ENCODE results near the gene PROCA1. TPM values are rescaled to one million over a fixed set of nuclear protein-coding genes. Genes with fewer than 3 reads are reported as not detected.

The PROCA1 gene
- total RNA-seq, 2 donors from 2014 or later, result 0.94 to 1.4 TPM

DNA sequence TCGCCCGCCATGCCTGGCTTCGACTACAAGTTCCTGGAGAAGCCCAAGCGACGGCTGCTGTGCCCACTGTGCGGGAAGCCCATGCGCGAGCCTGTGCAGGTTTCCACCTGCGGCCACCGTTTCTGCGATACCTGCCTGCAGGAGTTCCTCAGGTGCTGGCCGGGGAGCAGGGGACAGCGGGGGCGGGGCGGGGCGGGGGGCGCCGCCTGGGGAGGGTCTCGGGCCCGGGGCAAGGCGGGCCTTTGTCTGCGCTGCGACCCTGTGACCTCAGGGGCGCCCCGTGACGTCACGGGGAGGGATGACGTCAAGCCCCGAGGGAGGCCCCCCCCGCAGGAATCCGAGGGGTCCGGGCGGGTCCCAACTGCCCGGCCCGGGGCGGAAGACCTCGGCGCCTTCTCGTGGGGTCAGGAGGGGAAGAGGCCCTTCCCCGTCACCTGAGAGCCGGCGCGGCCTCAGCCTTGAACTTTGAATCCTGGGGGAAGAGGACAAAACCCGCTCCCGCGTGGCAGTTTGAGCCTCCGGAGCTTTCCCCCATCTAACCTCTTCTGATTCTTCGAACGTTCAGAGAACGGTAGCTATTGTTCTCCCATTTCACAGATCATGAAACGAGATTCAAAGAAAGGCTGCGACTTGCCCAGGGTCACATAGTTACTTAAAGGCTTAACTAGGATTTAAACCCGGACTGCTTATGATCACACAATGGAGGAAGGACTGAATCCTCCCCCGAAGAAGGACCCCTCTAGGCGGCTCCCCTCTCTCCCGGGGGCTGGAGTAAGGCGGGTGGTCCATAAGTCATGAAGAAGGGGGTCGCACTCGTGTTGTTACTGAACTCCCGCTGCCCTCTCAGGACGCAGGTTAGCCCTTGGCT is 32.6 kb upstream of the PROCA1 start:
- peaks cover 11% of the 10 kb centered on the region for H3K36me3 ChIP-seq
- H3K4me1 ChIP-seq, result peaks cover 0 to 45% of the 10 kb centered on the region in 2 donors
- H3K4me3 ChIP-seq, result peak overlapping the region; percentile 77 to 83
- TF ChIP-seq, protein P1, sequence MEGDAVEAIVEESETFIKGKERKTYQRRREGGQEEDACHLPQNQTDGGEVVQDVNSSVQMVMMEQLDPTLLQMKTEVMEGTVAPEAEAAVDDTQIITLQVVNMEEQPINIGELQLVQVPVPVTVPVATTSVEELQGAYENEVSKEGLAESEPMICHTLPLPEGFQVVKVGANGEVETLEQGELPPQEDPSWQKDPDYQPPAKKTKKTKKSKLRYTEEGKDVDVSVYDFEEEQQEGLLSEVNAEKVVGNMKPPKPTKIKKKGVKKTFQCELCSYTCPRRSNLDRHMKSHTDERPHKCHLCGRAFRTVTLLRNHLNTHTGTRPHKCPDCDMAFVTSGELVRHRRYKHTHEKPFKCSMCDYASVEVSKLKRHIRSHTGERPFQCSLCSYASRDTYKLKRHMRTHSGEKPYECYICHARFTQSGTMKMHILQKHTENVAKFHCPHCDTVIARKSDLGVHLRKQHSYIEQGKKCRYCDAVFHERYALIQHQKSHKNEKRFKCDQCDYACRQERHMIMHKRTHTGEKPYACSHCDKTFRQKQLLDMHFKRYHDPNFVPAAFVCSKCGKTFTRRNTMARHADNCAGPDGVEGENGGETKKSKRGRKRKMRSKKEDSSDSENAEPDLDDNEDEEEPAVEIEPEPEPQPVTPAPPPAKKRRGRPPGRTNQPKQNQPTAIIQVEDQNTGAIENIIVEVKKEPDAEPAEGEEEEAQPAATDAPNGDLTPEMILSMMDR (IDR thresholded peaks at IDR 0.05), result no peak
- no peaks in the 10 kb centered on the region for H3K27me3 ChIP-seq
- no peaks in the 10 kb centered on the region for H3K9me3 ChIP-seq
- DNase-seq (ENCODE audit: low spot score), result no peak
- peak overlapping the region; percentile 88 to 92 for H3K27ac ChIP-seq

DNA sequence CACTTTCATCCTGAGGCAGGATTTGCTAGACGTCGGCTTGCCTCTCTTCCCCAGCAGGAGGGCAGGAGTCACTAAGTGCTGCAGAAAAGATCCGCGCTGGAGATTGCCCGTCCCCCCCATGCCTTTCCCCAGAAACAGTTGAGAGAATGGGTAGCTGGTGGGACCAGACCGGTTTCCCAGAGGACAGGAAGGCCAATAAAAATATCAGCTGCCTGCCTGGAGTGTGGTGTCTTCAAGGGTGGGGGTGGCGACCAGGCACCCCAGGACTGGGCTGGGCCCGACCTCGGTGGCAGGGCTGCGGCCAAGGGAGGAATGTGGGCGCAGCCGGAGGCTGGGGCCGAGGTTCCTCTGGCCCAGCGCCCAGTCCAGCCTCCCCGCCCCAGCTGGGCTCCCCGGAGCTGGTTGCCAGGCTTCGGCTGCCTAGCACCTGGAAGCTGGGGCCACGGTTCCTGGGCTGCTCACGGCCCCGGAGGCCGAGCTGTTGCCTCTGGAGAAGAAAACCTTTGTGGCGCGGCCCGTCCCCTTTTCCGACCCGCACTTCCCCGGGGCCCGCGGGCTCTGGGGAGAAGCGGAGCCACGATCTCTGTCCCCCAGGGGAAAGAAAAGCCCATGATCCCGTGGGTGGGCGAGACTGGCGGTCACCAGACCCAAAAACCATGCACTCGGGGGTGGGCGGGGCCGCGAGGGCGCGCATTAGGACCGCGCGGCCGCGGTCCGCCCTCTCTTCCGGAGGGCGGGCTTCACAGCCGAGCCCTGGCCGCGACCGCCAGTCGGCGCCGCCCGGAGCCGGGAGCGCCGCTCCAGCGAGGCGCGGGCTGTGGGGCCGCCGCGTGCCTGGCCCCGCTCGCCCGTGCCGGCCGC is 31.8 kb upstream of the PROCA1 start, which contains the start of gene TRAF4:
Gene TRAF4, plus strand, starts transcription at position 769 of the 861 bp plus-strand sequence. CDS start 102 bp downstream, outside the sequence.
- peaks cover 0 to 44% of the 10 kb centered on the region in 2 donors for H3K4me1 ChIP-seq
- H3K27me3 ChIP-seq, result no peaks in the 10 kb centered on the region
- TF ChIP-seq, protein P1 (IDR thresholded peaks at IDR 0.05), result no peak

DNA sequence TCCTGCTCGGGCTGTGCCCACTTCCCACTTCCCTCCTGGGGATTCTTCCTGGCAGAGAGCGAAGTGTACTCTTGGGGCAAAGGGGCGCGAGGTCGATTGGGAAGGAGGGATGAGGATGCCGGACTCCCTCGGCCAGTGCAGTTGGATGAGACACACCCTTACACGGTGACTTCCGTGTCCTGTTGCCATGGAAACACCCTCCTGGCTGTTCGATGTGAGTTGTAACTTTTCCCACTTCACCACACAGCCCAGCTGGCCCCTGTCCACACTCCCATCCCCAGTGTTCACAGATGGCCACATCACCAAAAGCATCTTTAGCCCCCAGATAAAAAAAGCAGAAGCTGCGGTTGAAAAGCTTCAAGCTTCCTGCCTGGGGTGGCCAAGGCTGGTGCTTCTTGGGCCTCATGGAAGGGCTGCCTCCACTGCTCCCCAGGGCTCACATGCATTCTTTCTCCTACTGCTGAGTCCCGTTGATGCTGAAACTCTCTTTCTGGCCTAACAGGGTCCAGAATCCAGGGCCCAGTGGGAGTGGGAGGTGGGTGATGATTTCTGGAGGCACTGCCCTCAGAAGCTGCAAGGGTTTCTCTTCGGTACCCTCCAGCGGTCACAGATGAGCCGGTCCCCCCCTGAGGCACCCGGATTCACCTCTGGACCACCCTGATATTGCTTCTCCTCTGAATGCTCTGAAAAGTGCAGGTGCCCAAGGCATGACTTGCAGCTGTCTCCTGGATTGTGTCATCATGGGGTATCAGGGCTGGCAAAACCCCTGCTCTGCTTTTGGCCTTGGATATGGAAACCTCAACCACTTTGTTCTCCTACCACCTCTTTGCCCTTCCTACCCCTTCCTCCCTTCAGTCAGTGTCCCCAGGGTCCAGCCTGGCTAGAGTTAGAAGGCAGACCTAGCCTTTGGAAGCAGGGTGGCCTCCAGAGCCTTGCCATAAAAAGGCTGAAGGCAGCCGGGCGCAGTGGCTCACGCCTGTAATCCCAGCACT is 30.0 kb upstream of the PROCA1 start:
- no peak overlapping the region for H3K27ac ChIP-seq
- no peaks in the 10 kb centered on the region for H3K36me3 ChIP-seq
- TF ChIP-seq, protein P1 (IDR thresholded peaks at IDR 0.05), result no peak
- no peak for DNase-seq (ENCODE audit: low spot score)
- no peak overlapping the region for H3K4me3 ChIP-seq
- peaks cover 0 to 37% of the 10 kb centered on the region in 2 donors for H3K4me1 ChIP-seq
- no peaks in the 10 kb centered on the region for H3K9me3 ChIP-seq
- no peaks in the 10 kb centered on the region for H3K27me3 ChIP-seq

More for the DNA sequence above, 31.8 kb upstream of the PROCA1 start, which contains the start of gene TRAF4:
- no peak for DNase-seq (ENCODE audit: low spot score)
- no peaks in the 10 kb centered on the region for H3K9me3 ChIP-seq
- peaks cover 7% of the 10 kb centered on the region for H3K36me3 ChIP-seq
- H3K4me3 ChIP-seq, result peak within 1 kb of the TSS; percentile 77 to 83
- H3K27ac ChIP-seq, result peak within 1 kb of the TSS; percentile 88 to 92

DNA sequence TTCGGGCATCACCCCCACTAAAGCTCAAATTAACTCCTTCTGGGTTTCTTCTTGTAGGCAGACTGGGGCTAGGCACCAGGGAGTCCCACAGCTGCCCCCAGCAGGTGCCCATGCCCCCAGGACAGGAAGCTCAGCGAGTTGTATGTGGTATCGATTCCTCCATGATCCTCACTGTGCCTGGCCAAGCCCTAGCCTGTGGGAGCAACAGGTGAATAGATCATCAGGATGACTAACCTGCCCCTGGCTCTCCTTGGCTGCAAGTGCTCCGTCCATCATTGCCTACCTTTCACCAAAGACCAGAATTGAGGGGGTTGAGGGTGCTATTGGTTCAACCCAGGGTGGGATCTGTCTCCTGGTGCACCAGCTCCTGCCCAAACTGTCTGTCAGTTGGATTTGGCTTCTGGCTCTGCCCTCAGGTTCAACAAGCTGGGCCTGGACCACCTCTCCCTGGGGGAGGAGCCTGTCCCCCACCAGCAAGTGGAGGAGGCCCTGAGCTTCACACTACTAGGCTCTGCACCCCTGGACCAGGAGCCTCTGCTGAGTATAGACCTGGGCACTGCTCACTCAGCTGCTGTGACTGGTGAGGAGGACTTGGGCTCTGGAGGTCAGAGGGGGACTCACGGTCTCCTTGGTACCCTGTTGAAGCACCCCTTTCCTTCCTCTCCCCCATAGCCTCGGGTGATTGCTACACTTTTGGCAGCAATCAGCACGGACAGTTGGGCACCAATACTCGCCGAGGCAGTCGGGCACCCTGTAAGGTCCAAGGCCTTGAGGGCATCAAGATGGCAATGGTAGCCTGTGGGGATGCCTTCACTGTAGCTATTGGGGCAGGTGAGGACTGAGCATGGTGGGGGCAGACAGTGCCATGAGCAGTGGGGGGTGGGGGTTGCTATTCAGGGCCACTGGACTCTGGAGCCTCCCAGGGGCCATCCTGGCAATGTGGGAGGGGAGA is 29.0 kb upstream of the PROCA1 start:
- Histone ChIP-seq H3K4me1 (peaks cover 0 to 27% of the 10 kb centered on the region in 2 donors), H3K27me3 (no peaks in the 10 kb centered on the region), H3K27ac (no peak overlapping the region), H3K4me3 (no peak overlapping the region), H3K36me3 (no peaks in the 10 kb centered on the region), H3K9me3 (no peaks in the 10 kb centered on the region)
- no peak for DNase-seq (ENCODE audit: low spot score)
- TF ChIP-seq, protein P1 (IDR thresholded peaks at IDR 0.05), result no peak

All from right atrium auricular region (tissue), 2 donors.